NOMO-1 treated with DMSO at 0.1 percent for 48 hours (cell line): ENCODE results near the gene RUVBL1.

Experiments used
- DNase-seq: peaks from one replicate; lab custom pipeline; 2025; ENCODE audit not compliant: unreplicated experiment; lab: John Stamatoyannopoulos, UW

RUVBL1 gene

GRCh38 chr3:128036119-128036518, 87.5 kb downstream of the RUVBL1 start:
- DNase-seq: no peak

GRCh38 chr3:128033102-128033501, 90.5 kb downstream of the RUVBL1 start:
- no peak for DNase-seq
